Gastroesophageal sphincter (tissue), 3 donors: ENCODE data around the gene TAF4.

Experiments used
- CTCF ChIP-seq, 4 experiments: fragments of 200-600 bp in 2 of 4; fragments of 450-650 bp in 2 of 4; sonication (generic) in 1 of 4; IDR thresholded peaks; one replicate each; pipeline ENCODE4 v1.5.1; 2017 to 2019; ENCODE audit warnings: antibody characterized with exemption in 4 of 4, mild to moderate bottlenecking in 2 of 4, moderate library complexity in 2 of 4
- EP300 ChIP-seq: sonication (generic); formaldehyde crosslinking; IDR thresholded peaks from one replicate; pipeline ENCODE4 v1.6.1; 2017; ENCODE audit warnings: antibody characterized with exemption, mild to moderate bottlenecking

DNA sequence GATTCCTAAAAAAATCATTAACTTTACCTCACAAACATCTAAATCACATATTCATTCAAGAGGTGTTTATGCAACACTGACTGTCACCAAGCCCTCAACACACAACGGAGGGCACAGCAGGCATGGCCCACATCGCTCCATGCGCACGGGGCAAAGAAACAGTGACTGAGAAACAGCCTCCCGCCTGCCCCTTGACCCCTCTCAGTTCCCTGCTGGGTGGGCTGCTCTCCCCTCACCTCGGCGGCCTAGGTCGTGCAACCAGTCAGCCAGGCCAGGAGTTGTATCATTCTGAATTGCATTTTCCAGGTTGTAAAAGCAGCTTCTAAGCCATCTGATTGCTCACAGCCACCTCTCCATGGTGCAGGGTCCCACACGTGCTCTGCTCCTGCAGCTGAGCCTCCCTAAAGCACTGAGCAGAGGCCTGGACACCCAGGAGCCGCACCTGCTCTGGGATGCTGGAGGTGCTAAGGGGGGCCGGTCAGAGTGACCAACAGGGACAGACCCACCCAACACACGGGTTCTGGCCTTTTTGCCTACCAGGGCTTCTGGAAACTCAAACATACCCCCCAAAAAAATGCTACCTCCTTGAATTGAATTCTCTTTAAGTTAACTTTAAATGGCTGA is 37.9 kb downstream of the TAF4 start:
- no peak for TF ChIP-seq EP300
- no peak for TF ChIP-seq CTCF (IDR thresholded peaks at IDR 0.05)
